ENCODE results near the gene FAM117A.

The FAM117A gene

DNA sequence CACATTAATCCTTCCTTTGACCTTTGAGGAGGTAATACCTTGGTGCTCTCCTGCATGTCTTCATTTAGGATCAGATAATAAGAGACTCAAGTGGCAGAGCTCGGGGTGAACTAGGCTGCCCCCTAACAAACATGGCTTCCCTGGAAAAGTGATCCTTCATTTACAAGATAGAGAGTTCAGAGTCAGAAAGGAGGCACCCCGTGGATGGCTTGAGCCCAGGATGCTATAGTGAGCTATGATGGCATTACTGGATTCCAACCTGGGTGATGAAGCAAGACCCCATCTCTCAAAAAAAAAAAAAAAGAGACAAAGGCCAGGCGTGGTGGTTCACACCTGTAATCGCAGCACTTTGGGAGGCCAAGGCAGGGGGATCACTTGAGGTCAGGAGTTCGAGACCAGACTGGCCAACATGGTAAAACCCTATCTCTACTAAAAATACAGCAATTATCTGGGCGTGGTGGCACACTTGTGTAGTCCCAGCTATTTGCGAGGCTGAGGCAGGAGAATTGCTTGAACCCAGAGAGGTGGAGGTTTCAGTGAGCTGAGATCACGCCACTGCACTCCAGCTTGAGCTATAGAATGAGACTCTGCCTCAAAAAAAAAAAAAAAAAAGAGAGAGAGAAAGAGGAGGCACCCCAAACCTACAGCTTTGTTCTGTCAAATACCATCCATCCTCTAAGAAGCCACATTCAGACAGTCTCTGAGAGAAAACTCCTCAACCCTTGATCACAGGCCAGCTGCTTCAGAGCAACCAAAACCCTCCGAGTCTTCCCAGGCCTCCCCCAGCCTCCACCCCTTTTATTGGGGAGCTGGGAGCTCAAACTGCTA is 7.4 kb downstream of the FAM117A start:
- DNase-seq (ENCODE audit: low read depth), result no peak
- TF ChIP-seq, protein P1, sequence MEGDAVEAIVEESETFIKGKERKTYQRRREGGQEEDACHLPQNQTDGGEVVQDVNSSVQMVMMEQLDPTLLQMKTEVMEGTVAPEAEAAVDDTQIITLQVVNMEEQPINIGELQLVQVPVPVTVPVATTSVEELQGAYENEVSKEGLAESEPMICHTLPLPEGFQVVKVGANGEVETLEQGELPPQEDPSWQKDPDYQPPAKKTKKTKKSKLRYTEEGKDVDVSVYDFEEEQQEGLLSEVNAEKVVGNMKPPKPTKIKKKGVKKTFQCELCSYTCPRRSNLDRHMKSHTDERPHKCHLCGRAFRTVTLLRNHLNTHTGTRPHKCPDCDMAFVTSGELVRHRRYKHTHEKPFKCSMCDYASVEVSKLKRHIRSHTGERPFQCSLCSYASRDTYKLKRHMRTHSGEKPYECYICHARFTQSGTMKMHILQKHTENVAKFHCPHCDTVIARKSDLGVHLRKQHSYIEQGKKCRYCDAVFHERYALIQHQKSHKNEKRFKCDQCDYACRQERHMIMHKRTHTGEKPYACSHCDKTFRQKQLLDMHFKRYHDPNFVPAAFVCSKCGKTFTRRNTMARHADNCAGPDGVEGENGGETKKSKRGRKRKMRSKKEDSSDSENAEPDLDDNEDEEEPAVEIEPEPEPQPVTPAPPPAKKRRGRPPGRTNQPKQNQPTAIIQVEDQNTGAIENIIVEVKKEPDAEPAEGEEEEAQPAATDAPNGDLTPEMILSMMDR (IDR thresholded peaks at IDR 0.05; ENCODE audit: low read length, missing control alignments), result no peak
- H3K4me3 ChIP-seq (replicated peaks; ENCODE audit: low read depth, low read length), result no peak overlapping the region

DNA sequence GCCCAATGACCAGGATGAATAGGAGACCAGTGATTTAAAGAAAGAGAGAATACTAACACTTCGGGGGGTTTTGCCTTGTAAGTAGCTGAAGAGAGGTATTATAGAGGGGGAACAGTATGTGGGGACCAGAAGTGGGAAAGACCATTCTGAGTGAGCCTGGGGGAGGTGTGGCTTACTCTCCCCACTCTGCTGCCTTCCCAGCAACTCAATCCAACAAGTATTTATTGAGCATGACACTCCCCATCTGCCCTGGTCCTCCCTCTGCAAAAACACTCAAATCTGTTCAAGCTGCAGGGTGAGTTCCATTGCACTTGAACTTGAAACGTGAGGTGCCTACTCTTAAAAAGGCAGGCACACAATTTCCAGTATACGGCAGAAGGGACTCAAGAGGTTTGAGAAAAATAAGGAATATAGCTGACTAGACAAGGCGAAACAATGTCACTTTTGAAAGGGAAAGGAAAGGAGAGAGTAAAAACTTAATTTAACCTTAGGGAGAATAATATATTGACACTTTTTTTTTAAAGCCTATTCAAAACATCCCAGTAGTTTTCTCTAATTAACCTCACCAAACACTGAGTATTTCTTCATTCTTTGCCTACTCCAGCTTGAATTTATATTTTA is 8.2 kb downstream of the FAM117A start:
- TF ChIP-seq, protein P1 (IDR thresholded peaks at IDR 0.05; ENCODE audit: low read length, missing control alignments), result no peak
- H3K4me3 ChIP-seq (replicated peaks; ENCODE audit: low read depth, low read length), result no peak overlapping the region
- no peak for DNase-seq (ENCODE audit: low read depth)

DNA sequence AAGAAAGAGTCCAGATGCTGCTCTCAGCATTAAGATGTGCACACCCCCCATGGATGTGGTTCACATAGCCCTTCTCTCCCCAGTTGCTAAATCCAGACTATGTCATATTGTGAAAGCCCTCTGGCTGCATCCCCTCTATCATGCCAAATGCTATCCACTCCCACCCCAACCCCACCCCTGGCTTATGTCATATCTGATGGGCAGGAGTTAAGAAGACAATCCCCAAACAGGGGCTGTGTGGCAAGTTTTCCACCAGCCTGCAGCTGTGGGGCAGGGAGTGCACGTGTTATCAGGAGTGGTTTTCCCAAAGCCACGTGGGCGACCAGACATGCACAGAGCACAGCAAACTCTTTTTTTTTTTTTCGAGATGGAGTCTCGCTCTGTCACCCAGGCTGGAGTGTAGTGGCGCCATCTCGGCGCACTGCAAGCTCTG is 10.0 kb downstream of the FAM117A start:
- no peak overlapping the region for H3K4me3 ChIP-seq (replicated peaks; ENCODE audit: low read depth, low read length)
- DNase-seq (ENCODE audit: low read depth), result peak; percentile 67
- TF ChIP-seq, protein P1 (IDR thresholded peaks at IDR 0.05; ENCODE audit: low read length, missing control alignments), result no peak

DNA sequence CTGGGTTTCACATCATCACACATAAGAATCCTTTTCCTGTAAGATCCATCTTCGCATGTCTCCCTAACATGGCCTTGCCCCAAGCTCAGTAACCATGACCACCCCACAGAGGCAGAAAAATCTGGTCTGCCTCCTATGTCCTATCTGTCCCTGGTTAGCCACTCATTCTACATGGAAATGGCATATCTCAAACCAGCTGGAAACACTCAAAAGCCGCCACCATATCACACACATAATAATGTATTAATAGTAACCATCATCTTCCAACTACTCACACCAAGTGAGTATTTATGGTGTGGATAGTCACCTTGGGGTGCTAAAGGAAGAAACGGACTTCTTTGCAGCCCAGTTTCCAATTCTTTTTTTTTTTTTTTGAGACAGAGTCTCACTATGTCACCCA is 11.4 kb downstream of the FAM117A start:
- no peak for DNase-seq (ENCODE audit: low read depth)
- TF ChIP-seq, protein P1 (IDR thresholded peaks at IDR 0.05; ENCODE audit: low read length, missing control alignments), result no peak
- no peak overlapping the region for H3K4me3 ChIP-seq (replicated peaks; ENCODE audit: low read depth, low read length)

DNA sequence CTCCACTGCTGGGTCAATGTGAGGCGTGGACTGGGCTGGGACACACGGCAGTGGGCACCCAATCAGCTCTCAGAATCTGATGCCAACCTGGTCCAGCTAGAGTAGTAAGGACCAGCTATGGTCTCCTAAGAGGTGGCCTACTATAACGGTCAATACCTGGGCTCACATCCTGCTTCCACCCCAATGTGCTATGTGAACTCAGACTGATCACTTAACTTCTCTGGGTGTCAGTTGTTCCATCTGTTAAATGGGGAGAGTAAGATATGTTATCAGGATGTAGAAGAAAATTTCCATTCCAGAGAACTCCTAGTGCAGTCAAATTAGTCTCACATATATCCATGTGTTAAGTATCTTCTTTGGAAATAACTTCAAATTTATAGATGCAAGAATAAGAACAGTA is 14.2 kb downstream of the FAM117A start:
- H3K4me3 ChIP-seq (replicated peaks; ENCODE audit: low read depth, low read length), result no peak overlapping the region
- TF ChIP-seq, protein P1 (IDR thresholded peaks at IDR 0.05; ENCODE audit: low read length, missing control alignments), result no peak
- DNase-seq (ENCODE audit: low read depth), result no peak

DNA sequence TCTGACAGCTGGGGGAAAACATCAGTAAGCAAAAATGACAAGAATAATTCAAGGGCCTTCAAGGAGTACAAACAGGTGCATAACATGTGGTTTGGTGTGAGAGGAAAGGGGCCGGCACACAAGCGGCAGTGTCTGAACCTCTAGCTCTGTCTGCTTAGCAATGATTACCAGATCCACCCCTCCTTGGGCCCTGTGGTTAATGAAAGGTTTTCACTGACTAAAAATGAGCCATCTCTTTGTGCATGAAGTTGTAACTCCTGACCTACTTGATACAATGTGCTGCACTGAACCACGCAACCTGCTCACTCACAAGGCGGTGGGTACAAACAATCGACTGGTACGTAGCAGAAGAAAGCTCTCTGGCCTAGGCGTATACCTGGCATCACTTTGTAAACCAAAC is 15.1 kb downstream of the FAM117A start:
- DNase-seq (ENCODE audit: low read depth), result no peak
- no peak overlapping the region for H3K4me3 ChIP-seq (replicated peaks; ENCODE audit: low read depth, low read length)
- TF ChIP-seq, protein P1 (IDR thresholded peaks at IDR 0.05; ENCODE audit: low read length, missing control alignments), result no peak

Measured in fibroblast of pulmonary artery (primary cell).